PC-9 (cell line): ENCODE measurements around the gene FAM83C. TPM values are rescaled to one million over a fixed set of nuclear protein-coding genes. Genes with fewer than 3 reads are reported as not detected.

Source experiments
- BruUV-seq: library from RNA; stranded (reverse); fragments of 400-500 nt; replicated peaks from 2 replicates; lab custom pipeline; 2021; lab: Mats Ljungman, UMichigan
- CTCF ChIA-PET: fragments of 300-600 bp; sonication (Branson Sonifier 250); formaldehyde crosslinking; loops from one replicate; lab custom pipeline; 2022; ENCODE audit warnings: antibody characterized with exemption; lab: Charles Lee
- POLR2A ChIA-PET: fragments of 300-600 bp; sonication (Branson Sonifier 250); formaldehyde crosslinking; loops from one replicate; lab custom pipeline; 2022; ENCODE audit warnings: antibody characterized with exemption; ENCODE audit not compliant: unreplicated experiment; lab: Charles Lee
- DNase-seq, 2 experiments: peaks; one replicate each; pipeline versions ENCODE4 v3.0.0 to v3.0.0-alpha.2; 2015 to 2022; ENCODE audit warnings: mixed read lengths in 1 of 2
- H2AFZ ChIP-seq: fragments of 200-600 bp; sonication (generic); 2 replicates; pipeline ENCODE4 v1.8.1; 2017; ENCODE audit warnings: antibody characterized with exemption
- H3F3A ChIP-seq: fragments of 200-600 bp; sonication (generic); 2 replicates; pipeline ENCODE4 v1.8.1; 2017; ENCODE audit warnings: antibody characterized with exemption, mild to moderate bottlenecking, low read depth; ENCODE audit not compliant: insufficient read depth
- H3K27ac ChIP-seq: fragments of 200-600 bp; sonication (generic); 2 replicates; pipeline ENCODE4 v1.6.1; 2016; ENCODE audit warnings: mixed run types
- H3K27me3 ChIP-seq: fragments of 200-600 bp; sonication (generic); 2 replicates; pipeline ENCODE4 v1.6.1; 2016; ENCODE audit warnings: low read depth, mixed run types; ENCODE audit not compliant: insufficient read depth
- H3K36me3 ChIP-seq: fragments of 200-600 bp; sonication (generic); 2 replicates; pipeline ENCODE4 v1.6.1; 2016; ENCODE audit warnings: low read depth, mixed run types
- H3K4me1 ChIP-seq: fragments of 200-600 bp; sonication (generic); replicated peaks from 2 replicates; pipeline ENCODE4 v1.6.1; 2016; ENCODE audit warnings: mixed run types; ENCODE audit not compliant: insufficient read depth
- H3K4me2 ChIP-seq: fragments of 200-600 bp; sonication (generic); 2 replicates; pipeline ENCODE4 v1.6.1; 2017; ENCODE audit warnings: mixed run types
- H3K4me3 ChIP-seq: fragments of 200-600 bp; sonication (generic); 2 replicates; pipeline ENCODE4 v1.6.1; 2016; ENCODE audit warnings: mixed run types
- H3K79me2 ChIP-seq: fragments of 200-600 bp; sonication (generic); 2 replicates; pipeline ENCODE4 v1.6.1; 2017; ENCODE audit warnings: low read depth, mixed run types
- H3K9me2 ChIP-seq: fragments of 200-600 bp; sonication (generic); 2 replicates; pipeline ENCODE4 v1.8.1; 2017; ENCODE audit warnings: mild to moderate bottlenecking; ENCODE audit not compliant: insufficient read depth
- H3K9me3 ChIP-seq: fragments of 200-600 bp; sonication (generic); 2 replicates; pipeline ENCODE4 v1.8.1; 2016; ENCODE audit warnings: low read depth; ENCODE audit not compliant: insufficient read depth
- H4K20me1 ChIP-seq: fragments of 200-600 bp; sonication (generic); 2 replicates; pipeline ENCODE4 v1.8.1; 2017; ENCODE audit not compliant: insufficient read depth
- EZH2 ChIP-seq: fragments of 200-600 bp; sonication (generic); IDR thresholded peaks from 2 replicates; pipeline ENCODE4 v1.8.0; 2017; ENCODE audit warnings: antibody characterized with exemption, low read depth
- intact Hi-C: fragments of 100-400 bp; cut with micrococcal nuclease; formaldehyde crosslinking; loops from one replicate; pipeline ENCODE4 v1.10.0; 2022; ENCODE audit not compliant: unreplicated experiment
- total RNA-seq: library from RNA; stranded (reverse); gene quantifications from 2 replicates; pipeline ENCODE4 v1.2.3, GENCODE V29; 2021
- TF ChIP-seq, protein P1 (sequence below): fragments of 200-600 bp; sonication (generic); conservative IDR thresholded peaks from 2 replicates; pipeline ENCODE4 v1.6.1; 2017; ENCODE audit warnings: mixed run types, antibody characterized with exemption, mild to moderate bottlenecking, moderate library complexity

FAM83C gene
- total RNA-seq, 1 experiment from 2014 or later = not detected

DNA sequence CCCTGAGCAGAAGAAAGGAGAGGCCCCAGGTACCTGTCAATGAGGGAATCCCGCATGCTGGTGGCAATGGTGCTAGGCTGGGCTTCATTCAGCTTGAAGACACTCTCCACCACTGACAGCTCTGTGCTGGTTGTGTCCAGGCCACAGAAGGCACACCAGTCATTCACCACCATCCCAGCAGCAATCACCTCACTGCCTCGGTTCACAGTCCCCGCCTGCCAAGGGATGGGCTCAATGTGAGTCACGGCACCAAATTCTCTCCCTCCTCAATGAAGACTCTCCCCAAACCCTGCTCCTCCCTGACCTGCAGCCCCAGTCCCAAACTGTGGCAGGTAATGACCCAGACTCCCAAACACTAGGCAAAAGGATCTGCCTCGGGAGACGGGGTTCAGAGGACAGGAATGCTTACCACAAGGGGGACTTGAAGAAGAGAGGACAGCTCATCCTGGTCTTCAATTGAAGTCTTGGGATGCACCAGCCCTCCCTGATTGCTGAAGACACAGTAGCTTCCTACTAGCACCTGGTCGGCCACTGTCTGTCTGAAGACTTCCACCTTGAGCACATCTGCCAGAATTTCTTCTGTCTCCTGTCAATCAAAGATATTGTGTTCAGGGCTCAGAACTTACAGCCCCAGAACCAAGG, 12.6 kb downstream of the FAM83C start:
- intact Hi-C loops = loop anchor here (2.0 kb wide), 1 partner anchor 25 kb away; no protein-coding TSS in a partner anchor
- H3K27ac ChIP-seq = peak overlapping the region; percentile 25; the same call in 1 of the 2 replicates
- no peak for DNase-seq
- H3K9me3 ChIP-seq = no peaks in the 10 kb centered on the region
- ChIA-PET POLR2A (interaction anchor here (0.6 to 0.8 kb wide), 4 partner anchors 41 to 1576 kb away, joined by 3 to 5 read pairs (median 4); no protein-coding TSS in a partner anchor), CTCF (interaction anchor here (0.5 to 0.8 kb wide), 3 partner anchors 16 to 180 kb away, joined by 3 to 7 read pairs (median 5); no protein-coding TSS in a partner anchor)
- H3K79me2 ChIP-seq = peaks cover 55% of the 10 kb centered on the region
- no peak for TF ChIP-seq EZH2
- TF ChIP-seq, protein P1, sequence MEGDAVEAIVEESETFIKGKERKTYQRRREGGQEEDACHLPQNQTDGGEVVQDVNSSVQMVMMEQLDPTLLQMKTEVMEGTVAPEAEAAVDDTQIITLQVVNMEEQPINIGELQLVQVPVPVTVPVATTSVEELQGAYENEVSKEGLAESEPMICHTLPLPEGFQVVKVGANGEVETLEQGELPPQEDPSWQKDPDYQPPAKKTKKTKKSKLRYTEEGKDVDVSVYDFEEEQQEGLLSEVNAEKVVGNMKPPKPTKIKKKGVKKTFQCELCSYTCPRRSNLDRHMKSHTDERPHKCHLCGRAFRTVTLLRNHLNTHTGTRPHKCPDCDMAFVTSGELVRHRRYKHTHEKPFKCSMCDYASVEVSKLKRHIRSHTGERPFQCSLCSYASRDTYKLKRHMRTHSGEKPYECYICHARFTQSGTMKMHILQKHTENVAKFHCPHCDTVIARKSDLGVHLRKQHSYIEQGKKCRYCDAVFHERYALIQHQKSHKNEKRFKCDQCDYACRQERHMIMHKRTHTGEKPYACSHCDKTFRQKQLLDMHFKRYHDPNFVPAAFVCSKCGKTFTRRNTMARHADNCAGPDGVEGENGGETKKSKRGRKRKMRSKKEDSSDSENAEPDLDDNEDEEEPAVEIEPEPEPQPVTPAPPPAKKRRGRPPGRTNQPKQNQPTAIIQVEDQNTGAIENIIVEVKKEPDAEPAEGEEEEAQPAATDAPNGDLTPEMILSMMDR = no peak
- BruUV-seq = no TSS peak
- H3K4me2 ChIP-seq = no peak overlapping the region
- peaks cover 41% of the 10 kb centered on the region for H3K36me3 ChIP-seq
- H3F3A ChIP-seq = peaks cover 60% of the 10 kb centered on the region
- H3K4me3 ChIP-seq = no peak overlapping the region
- peaks cover 39% of the 10 kb centered on the region for H4K20me1 ChIP-seq
- H3K27me3 ChIP-seq = no peaks in the 10 kb centered on the region
- H3K9me2 ChIP-seq = no peaks in the 10 kb centered on the region
- H2AFZ ChIP-seq = no peak overlapping the region
- H3K4me1 ChIP-seq = peaks cover 24% of the 10 kb centered on the region

DNA sequence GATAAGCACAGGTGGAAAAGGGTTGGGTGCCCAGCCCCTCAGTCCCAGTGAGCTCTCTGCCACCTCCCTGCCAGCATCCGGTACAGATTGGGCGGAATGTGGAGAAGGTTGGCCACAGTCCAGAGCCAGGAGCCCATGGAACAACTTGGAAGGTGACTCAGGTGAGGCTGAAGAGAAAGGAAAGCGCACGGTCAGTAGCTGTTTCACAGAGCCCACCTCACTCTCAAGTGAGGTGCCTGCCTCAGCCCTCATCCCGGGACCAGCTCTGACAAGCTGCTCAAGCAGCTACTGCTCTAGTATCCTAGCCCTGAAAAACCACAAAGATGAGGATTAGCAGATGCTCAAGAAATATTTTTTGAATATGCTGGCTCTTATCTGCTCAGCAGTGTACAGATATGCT, 13.2 kb downstream of the FAM83C start:
- H3K27me3 ChIP-seq = no peaks in the 10 kb centered on the region
- no peak overlapping the region for H2AFZ ChIP-seq
- H3K4me3 ChIP-seq = no peak overlapping the region
- H4K20me1 ChIP-seq = peaks cover 39% of the 10 kb centered on the region
- BruUV-seq = no TSS peak
- H3K4me1 ChIP-seq = peaks cover 24% of the 10 kb centered on the region
- TF ChIP-seq, protein P1 = no peak
- TF ChIP-seq EZH2 = no peak
- POLR2A ChIA-PET = interaction anchor here (0.6 to 0.8 kb wide), 4 partner anchors 14 to 1577 kb away, joined by 3 to 14 read pairs (median 4); no protein-coding TSS in a partner anchor
- H3K4me2 ChIP-seq = no peak overlapping the region
- no peaks in the 10 kb centered on the region for H3K9me3 ChIP-seq
- no peaks in the 10 kb centered on the region for H3K9me2 ChIP-seq
- peaks cover 41% of the 10 kb centered on the region for H3K36me3 ChIP-seq
- intact Hi-C loops = loop anchor here (2.0 kb wide), 1 partner anchor 26 kb away; no protein-coding TSS in a partner anchor
- peaks cover 51% of the 10 kb centered on the region for H3K79me2 ChIP-seq
- CTCF ChIA-PET = interaction anchor here (0.8 kb wide), 1 partner anchor 16 kb away, joined by 5 read pairs; no protein-coding TSS in a partner anchor
- H3F3A ChIP-seq = peaks cover 58% of the 10 kb centered on the region
- peak in 1 of 2 experiments; percentile 88 for DNase-seq
- H3K27ac ChIP-seq = peak overlapping the region; percentile 71; the same call in 1 of the 2 replicates

DNA sequence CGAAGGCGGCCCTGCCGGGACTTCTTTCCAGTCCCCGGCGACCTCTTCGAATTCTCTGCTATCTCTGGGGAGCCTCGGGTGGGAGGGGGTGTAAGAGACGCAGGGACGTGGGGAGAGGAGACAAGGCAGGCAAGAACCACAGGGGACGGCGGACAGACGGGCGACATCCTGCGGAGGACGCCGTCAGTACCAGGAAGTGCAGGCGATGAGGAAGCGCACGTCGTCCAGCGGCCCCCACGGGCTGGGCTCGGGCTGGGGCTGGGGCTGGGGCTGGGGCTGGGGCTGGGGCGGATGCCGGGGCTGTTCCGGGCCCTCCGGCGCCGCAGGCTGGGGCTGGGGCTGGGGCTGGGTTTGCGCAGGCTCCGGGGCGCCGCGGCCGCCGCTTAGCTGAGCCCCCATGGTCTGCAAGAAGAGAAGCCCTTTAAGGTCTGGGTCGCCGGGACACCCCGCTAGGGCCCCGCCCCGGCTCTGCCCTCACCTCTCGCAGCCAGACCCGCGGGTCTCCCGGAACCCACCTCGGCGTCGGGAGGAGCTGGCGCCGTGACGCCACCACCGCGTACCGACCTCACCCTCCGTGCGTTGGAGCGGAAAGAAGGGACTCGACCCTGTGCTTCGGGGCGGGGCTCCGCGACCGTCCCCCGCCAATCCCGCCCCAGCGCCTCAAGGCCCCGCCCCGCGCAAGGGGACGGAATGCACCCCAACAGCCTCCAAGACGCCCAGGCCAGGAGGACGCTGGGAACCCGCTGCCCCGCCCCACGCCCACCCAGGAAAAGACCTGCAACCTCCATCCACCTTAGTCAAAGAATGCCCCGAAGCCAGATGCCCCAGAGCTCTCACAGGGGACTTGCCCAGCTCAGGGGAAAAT, 14.5 kb downstream of the FAM83C start, which contains the start of gene MMP24OS:
MMP24OS (minus strand) TSS at position 592 of the 865 bp plus-strand sequence; CDS start at position 399, 193 bp downstream.
- H3K4me3 ChIP-seq = peak within 1 kb of the TSS; percentile 88
- peak; percentile 77 to 95 for DNase-seq
- H3K9me2 ChIP-seq = no peaks in the 10 kb centered on the region
- H3K4me2 ChIP-seq = peak within 1 kb of the TSS; percentile 96
- ChIA-PET POLR2A (interaction anchor here (0.5 to 0.8 kb wide), 7 partner anchors 24 to 1147 kb away, joined by 3 to 6 read pairs (median 3); no protein-coding TSS in a partner anchor), CTCF (interaction anchor here (0.5 to 1.5 kb wide), 4 partner anchors 20 to 170 kb away, joined by 3 to 8 read pairs (median 4); no protein-coding TSS in a partner anchor)
- BruUV-seq = no TSS peak
- H3K27me3 ChIP-seq = no peaks in the 10 kb centered on the region
- H3K27ac ChIP-seq = peak within 1 kb of the TSS; percentile 71
- peaks cover 41% of the 10 kb centered on the region for H3K36me3 ChIP-seq
- TF ChIP-seq EZH2 = no peak
- TF ChIP-seq, protein P1 = no peak
- intact Hi-C loops = loop anchor here (2.0 kb wide), 1 partner anchor 27 kb away; no protein-coding TSS in a partner anchor
- H3K9me3 ChIP-seq = no peaks in the 10 kb centered on the region
- H3F3A ChIP-seq = peaks cover 46% of the 10 kb centered on the region
- peaks cover 16% of the 10 kb centered on the region for H3K4me1 ChIP-seq
- H4K20me1 ChIP-seq = peaks cover 34% of the 10 kb centered on the region
- H3K79me2 ChIP-seq = peaks cover 39% of the 10 kb centered on the region
- peak within 1 kb of the TSS; percentile 62; the same call in 1 of the 2 replicates for H2AFZ ChIP-seq
